HG02981 (cell line): ENCODE data around the gene AKAP8.
A peak's percentile ranks its signal among the peaks of the same experiment; 100 is the strongest.
"Not testable (repeated sequence)": the region's sequence is repeated elsewhere in the genome, so short reads cannot be mapped to it uniquely, and the experiment has no call there.

Experiments
- ATAC-seq: cut with Tn5 transposase; IDR thresholded peaks from one replicate; pipeline ENCODE4 v1.9.1; 2021; ENCODE audit warnings: mild to moderate bottlenecking, moderate library complexity; ENCODE audit not compliant: unreplicated experiment

The AKAP8 gene

GRCh38 chr19:15404097-15404779 lies 24.7 kb upstream of the AKAP8 start:
- ATAC-seq, result no peak

GRCh38 chr19:15403151-15403531 lies 23.6 kb upstream of the AKAP8 start:
- ATAC-seq, result no peak

- ATAC-seq, result no peak
These were observed 23.0 kb upstream of the AKAP8 start for GRCh38 chr19:15402411-15403150.

GRCh38 chr19:15401397-15401710 lies 21.8 kb upstream of the AKAP8 start:
- no peak for ATAC-seq

GRCh38 chr19:15400521-15401396 lies 21.2 kb upstream of the AKAP8 start:
- no peak for ATAC-seq

- no peak for ATAC-seq
These were observed 20.0 kb upstream of the AKAP8 start for GRCh38 chr19:15399635-15400034.

- no peak for ATAC-seq
These were observed 19.6 kb upstream of the AKAP8 start for GRCh38 chr19:15399234-15399515.

- ATAC-seq, result no peak
These were observed 19.1 kb upstream of the AKAP8 start for GRCh38 chr19:15398501-15399233.

GRCh38 chr19:15397782-15398181 lies 18.2 kb upstream of the AKAP8 start:
- no peak for ATAC-seq

- no peak for ATAC-seq
These were observed 17.6 kb upstream of the AKAP8 start for GRCh38 chr19:15397236-15397635.

GRCh38 chr19:15396436-15396835 lies 16.8 kb upstream of the AKAP8 start:
- no peak for ATAC-seq

GRCh38 chr19:15395251-15395650 lies 15.7 kb upstream of the AKAP8 start:
- ATAC-seq, result not testable (repeated sequence)

GRCh38 chr19:15394426-15394825 lies 14.8 kb upstream of the AKAP8 start:
- ATAC-seq, result no peak

GRCh38 chr19:15393963-15394362 lies 14.4 kb upstream of the AKAP8 start:
- ATAC-seq, result no peak

- no peak for ATAC-seq
These were observed 11.2 kb upstream of the AKAP8 start for GRCh38 chr19:15390814-15391213.

GRCh38 chr19:15381864-15382263 lies 2.3 kb upstream of the AKAP8 start:
- ATAC-seq, result no peak

- ATAC-seq, result no peak
These were observed 1.8 kb upstream of the AKAP8 start for GRCh38 chr19:15381429-15381828.

- peak; percentile 18 for ATAC-seq
These were observed 536 bp upstream of the AKAP8 start for GRCh38 chr19:15379999-15380647.

- no peak for ATAC-seq
These were observed 979 bp downstream of the AKAP8 start for GRCh38 chr19:15378534-15379082.

- no peak for ATAC-seq
These were observed 4.7 kb downstream of the AKAP8 start for GRCh38 chr19:15374796-15375440.
